IPS-11a (cell line): ENCODE measurements around the gene PCSK2.

Source experiments
- H3K4me3 ChIP-seq: one replicate; pipeline ENCODE4 v1.5.1; 2013; ENCODE audit warnings: low read depth, low read length, control low read depth

Gene PCSK2

GRCh38 chr20:17442588-17442987 lies 215.7 kb downstream of the PCSK2 start:
- H3K4me3 ChIP-seq, result no peak overlapping the region

GRCh38 chr20:17443131-17443858 lies 216.5 kb downstream of the PCSK2 start:
- H3K4me3 ChIP-seq, result no peak overlapping the region

DNA sequence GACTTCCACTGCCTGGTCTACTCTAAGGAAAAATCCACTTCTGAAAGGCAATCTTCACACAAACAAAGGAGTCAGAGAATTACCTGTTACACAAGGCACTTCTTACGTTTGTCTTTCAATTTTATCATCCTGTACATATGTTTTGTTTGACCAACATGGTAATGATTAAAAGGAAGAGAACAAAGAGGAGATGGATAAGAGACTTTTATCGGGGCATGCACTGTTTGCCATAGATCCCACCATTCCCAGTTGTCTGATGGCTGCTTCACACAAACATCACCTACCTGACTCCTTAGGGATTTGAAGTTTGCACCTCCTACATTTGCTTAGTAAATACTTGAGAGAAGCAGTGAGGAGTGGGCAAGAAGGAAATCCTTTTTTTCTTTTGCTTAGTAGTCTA lies 217.3 kb downstream of the PCSK2 start:
- H3K4me3 ChIP-seq, result no peak overlapping the region

- H3K4me3 ChIP-seq, result no peak overlapping the region
Measured at GRCh38 chr20:17445543-17445942, 218.7 kb downstream of the PCSK2 start.

GRCh38 chr20:17446171-17446570 lies 219.3 kb downstream of the PCSK2 start:
- H3K4me3 ChIP-seq, result no peak overlapping the region

GRCh38 chr20:17448071-17448470 lies 221.2 kb downstream of the PCSK2 start:
- no peak overlapping the region for H3K4me3 ChIP-seq

DNA sequence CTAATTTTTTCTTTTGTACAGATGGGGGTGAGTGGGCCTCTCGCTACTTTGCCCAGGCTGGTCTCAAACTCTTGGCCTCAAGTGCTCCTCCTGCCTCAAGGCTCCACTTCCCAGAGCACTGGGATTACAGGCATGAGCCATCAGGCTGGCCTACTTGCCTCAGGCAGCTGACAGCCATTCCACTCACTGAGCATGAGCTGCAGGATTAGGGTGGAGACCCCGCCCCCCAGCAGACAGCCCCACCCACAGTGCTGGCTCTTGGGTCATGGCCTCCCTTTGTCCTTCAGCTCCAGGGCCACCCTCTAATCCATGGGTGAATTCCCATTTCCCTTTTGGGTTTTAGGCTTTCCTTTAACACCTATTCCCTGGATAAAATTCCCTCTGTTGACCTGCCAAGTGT lies 222.2 kb downstream of the PCSK2 start:
- no peak overlapping the region for H3K4me3 ChIP-seq

DNA sequence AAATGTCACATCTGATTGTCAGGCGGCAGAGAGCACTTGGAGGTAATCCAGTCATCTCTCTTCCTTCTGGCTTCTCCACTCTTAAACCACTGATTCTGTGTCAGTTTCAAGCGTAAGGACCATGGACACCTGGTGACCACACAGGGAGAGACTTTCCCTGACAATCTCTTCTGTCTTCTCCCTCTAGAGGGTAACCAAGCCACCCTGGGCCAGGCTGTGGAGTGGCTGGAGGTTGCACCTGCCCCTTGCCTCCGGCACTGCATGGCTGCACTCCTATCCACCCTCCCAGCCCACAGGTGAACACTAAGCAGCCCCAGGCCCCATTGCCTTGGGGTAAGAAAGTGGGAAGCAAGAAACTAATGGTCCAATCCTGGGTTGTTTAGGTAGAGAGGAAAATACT lies 225.6 kb downstream of the PCSK2 start:
- no peak overlapping the region for H3K4me3 ChIP-seq

DNA sequence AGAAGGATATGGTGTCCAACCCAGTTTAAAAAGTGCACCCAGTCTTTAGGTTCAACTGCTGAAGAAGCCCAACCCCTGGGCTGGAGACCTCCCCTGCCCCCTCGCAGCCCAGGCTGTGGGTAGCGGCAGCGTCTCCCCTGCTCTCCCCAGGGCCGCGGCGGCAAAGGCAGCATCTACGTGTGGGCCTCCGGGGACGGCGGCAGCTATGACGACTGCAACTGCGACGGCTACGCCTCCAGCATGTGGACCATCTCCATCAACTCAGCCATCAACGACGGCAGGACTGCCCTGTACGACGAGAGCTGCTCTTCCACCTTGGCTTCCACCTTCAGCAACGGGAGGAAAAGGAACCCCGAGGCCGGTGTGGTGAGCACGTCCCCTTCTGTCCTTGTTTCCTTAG lies 226.8 kb downstream of the PCSK2 start:
- H3K4me3 ChIP-seq, result no peak overlapping the region

DNA sequence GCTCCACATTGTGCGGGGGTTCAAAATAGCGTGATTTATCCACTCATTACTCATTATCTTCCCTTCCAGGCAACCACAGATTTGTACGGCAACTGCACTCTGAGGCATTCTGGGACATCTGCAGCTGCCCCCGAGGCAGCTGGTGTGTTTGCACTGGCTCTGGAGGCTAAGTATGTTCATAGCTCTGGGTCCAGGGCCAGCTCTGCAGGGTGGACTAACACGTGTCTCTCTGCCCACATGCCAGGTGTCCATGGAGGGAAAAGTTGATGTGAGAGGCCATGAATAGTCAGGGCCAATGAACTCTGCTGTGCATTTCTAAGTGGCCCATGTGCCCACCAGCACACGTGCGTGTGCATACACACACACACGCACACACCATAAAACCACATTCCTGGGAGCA lies 229.4 kb downstream of the PCSK2 start:
- no peak overlapping the region for H3K4me3 ChIP-seq

- H3K4me3 ChIP-seq, result no peak overlapping the region
Measured at GRCh38 chr20:17457079-17457478, 230.2 kb downstream of the PCSK2 start.

- H3K4me3 ChIP-seq, result no peak overlapping the region
Measured at GRCh38 chr20:17457588-17458190, 230.8 kb downstream of the PCSK2 start.

DNA sequence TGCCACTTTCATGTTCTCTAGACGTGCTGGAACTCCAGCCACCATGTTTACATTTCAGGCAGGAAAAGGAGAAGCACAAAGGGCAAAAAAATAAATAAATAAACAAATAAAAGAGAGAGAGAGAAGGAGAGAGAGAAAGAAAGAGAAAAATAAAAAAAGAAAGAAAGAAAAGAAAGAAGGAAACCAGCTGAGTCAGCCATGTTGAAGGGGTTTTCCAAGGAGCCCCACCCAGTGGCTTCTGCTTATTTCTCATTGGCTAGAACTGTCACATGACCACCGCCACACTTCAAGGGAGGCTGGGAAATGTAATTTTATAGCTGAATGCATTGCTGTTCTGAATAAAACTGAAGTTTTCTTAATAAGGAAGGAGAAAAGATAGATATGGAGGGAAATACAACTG lies 233.3 kb downstream of the PCSK2 start:
- no peak overlapping the region for H3K4me3 ChIP-seq

- no peak overlapping the region for H3K4me3 ChIP-seq
Measured at GRCh38 chr20:17461941-17462340, 235.1 kb downstream of the PCSK2 start.

- no peak overlapping the region for H3K4me3 ChIP-seq
Measured at GRCh38 chr20:17463711-17464110, 236.9 kb downstream of the PCSK2 start.

DNA sequence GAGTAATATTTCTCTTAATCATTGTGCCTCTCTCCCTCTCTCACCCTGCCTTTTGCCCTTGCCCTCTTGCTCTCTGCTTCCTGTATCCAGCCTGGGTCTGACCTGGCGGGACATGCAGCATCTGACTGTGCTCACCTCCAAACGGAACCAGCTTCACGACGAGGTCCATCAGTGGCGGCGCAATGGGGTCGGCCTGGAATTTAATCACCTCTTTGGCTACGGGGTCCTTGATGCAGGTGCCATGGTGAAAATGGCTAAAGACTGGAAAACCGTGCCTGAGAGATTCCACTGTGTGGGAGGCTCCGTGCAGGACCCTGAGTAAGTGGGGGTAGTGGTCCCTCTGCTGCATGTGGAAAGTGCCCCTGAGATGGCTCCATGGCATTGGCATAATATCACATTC lies 238.4 kb downstream of the PCSK2 start:
- no peak overlapping the region for H3K4me3 ChIP-seq

- H3K4me3 ChIP-seq, result no peak overlapping the region
Measured at GRCh38 chr20:17466641-17467040, 239.8 kb downstream of the PCSK2 start.

GRCh38 chr20:17467120-17467655 lies 240.3 kb downstream of the PCSK2 start:
- no peak overlapping the region for H3K4me3 ChIP-seq

- H3K4me3 ChIP-seq, result no peak overlapping the region
Measured at GRCh38 chr20:17468073-17468840, 241.4 kb downstream of the PCSK2 start.

GRCh38 chr20:17469246-17470030 lies 242.6 kb downstream of the PCSK2 start:
- no peak overlapping the region for H3K4me3 ChIP-seq

GRCh38 chr20:17470521-17470920 lies 243.7 kb downstream of the PCSK2 start:
- H3K4me3 ChIP-seq, result no peak overlapping the region
